K562 (cell line): ENCODE data around the gene TRIO. TPM values are rescaled to one million over a fixed set of nuclear protein-coding genes. Genes with fewer than 3 reads are reported as not detected.

ENCODE experiments used
- ATAC-seq: fragments of 200-7000 bp; cut with Tn5 transposase; 3 replicates; pipeline ENCODE4 v1.9.1; 2020; ENCODE audit warnings: moderate library complexity
- BruUV-seq: library from RNA; stranded (reverse); fragments of 400-500 nt; replicated peaks from 2 replicates; lab custom pipeline; 2021; lab: Mats Ljungman, UMichigan
- CTCF ChIA-PET: fragments of 300-600 bp; formaldehyde crosslinking; extraction: SDS; loops from one replicate; lab custom pipeline; 2021; ENCODE audit warnings: low intra/inter-chr PET ratio; lab: Yijun Ruan, JAX
- POLR2A ChIA-PET: fragments of 300-600, 350-650 bp; sonication (Branson Sonifier 250); formaldehyde crosslinking; extraction: SDS; loops from one replicate; lab custom pipeline; 2021; ENCODE audit warnings: antibody characterized with exemption, inconsistent platforms; lab: Yijun Ruan, JAX
- DNase-seq, 4 experiments: peaks; one replicate each; pipeline versions ENCODE4 v3.0.0 to v3.0.0-alpha.2; 2011 to 2018; ENCODE audit warnings: low spot score in 3 of 4, mixed read lengths in 3 of 4; ENCODE audit errors: extremely low read depth in 1 of 4
- FAIRE-seq: peaks from 2 replicates; lab custom pipeline; 2011; peaks lifted over from hg19 to GRCh38; lab: Jason Lieb, UNC
- H2AFZ ChIP-seq: 2 replicates; pipeline ENCODE4 v1.6.0; 2011; ENCODE audit warnings: low read depth, low read length, control low read depth, inconsistent platforms
- H3K27ac ChIP-seq: fragments of 200-600 bp; 3 replicates; pipeline ENCODE4 v1.8.0; 2011; ENCODE audit warnings: low read depth, mild to moderate bottlenecking, control low read depth, inconsistent platforms, low read length, moderate library complexity, mixed read lengths; ENCODE audit errors: extremely low read depth
- H3K27me3 ChIP-seq, 2 experiments: fragments of 300-600 bp in 1 of 2; 2 replicates in 1 of 2; 3 replicates in 1 of 2; pipeline versions ENCODE4 v1.6.0 to v1.8.0; 2011; ENCODE audit warnings: inconsistent platforms in 2 of 2, low read length in 2 of 2, mild to moderate bottlenecking in 1 of 2, mixed read lengths in 1 of 2, moderate library complexity in 1 of 2; ENCODE audit not compliant: control insufficient read depth in 2 of 2, insufficient read depth in 2 of 2
- H3K36me3 ChIP-seq: fragments of 300-600 bp; 3 replicates; pipeline ENCODE4 v1.8.0; 2011; ENCODE audit warnings: mild to moderate bottlenecking, low read length, inconsistent platforms; ENCODE audit not compliant: control insufficient read depth, insufficient read depth
- H3K4me1 ChIP-seq, 2 experiments: fragments of 200-600 bp in 1 of 2; replicated peaks in 1 of 2; 2 replicates in 1 of 2; 3 replicates in 1 of 2; pipeline versions ENCODE4 v1.5.1 to v1.8.0; 2011; ENCODE audit warnings: inconsistent platforms in 2 of 2, low read length in 2 of 2, mild to moderate bottlenecking in 1 of 2, mixed read lengths in 1 of 2, moderate library complexity in 1 of 2; ENCODE audit not compliant: control insufficient read depth in 2 of 2, insufficient read depth in 2 of 2
- H3K4me2 ChIP-seq: 2 replicates; pipeline ENCODE4 v1.6.1; 2011; ENCODE audit warnings: low read length, control low read depth, inconsistent platforms, mixed read lengths; ENCODE audit not compliant: insufficient read depth
- H3K4me3 ChIP-seq: fragments of 200-600 bp; sonication (generic), shearing (Covaris generic); 2 replicates; pipeline ENCODE4 v1.5.1; 2016; ENCODE audit warnings: control low read depth, inconsistent platforms
- H3K79me2 ChIP-seq: fragments of 200-600 bp; 3 replicates; pipeline ENCODE4 v1.8.0; 2011; ENCODE audit warnings: low read length, inconsistent platforms; ENCODE audit not compliant: control insufficient read depth, insufficient read depth
- H3K9ac ChIP-seq, 2 experiments: 2 replicates each; pipeline versions ENCODE4 v1.6.0 to v1.6.1; 2011; ENCODE audit warnings: low read depth in 2 of 2, low read length in 2 of 2, control low read depth in 1 of 2, inconsistent platforms in 1 of 2, mild to moderate bottlenecking in 1 of 2, mixed read lengths in 1 of 2; ENCODE audit not compliant: insufficient read depth in 1 of 2
- H3K9me1 ChIP-seq: one replicate; pipeline ENCODE4 v1.6.0; 2011; ENCODE audit warnings: inconsistent platforms, mild to moderate bottlenecking, low read length, moderate library complexity; ENCODE audit not compliant: control insufficient read depth, insufficient read depth
- H3K9me3 ChIP-seq: replicated peaks from 2 replicates; pipeline ENCODE4 v1.5.1; 2011; ENCODE audit warnings: low read depth, low read length, inconsistent platforms; ENCODE audit not compliant: control insufficient read depth, insufficient read depth
- H4K20me1 ChIP-seq: replicated peaks from 2 replicates; pipeline ENCODE4 v1.6.1; 2011; ENCODE audit warnings: low read length, inconsistent platforms, mixed read lengths; ENCODE audit not compliant: control insufficient read depth, insufficient read depth
- BCOR ChIP-seq: fragments of 450-650 bp; IDR thresholded peaks from 2 replicates; pipeline ENCODE4 v1.6.1; 2016
- HIVEP1 ChIP-seq: fragments of 250-450 bp; sonication (Bioruptor Pico); IDR thresholded peaks from 2 replicates; pipeline ENCODE4 v1.4.0; 2020; ENCODE audit warnings: mild to moderate bottlenecking
- KDM5B ChIP-seq: fragments of 200-600 bp; sonication (generic); IDR thresholded peaks from 2 replicates; pipeline ENCODE4 v1.6.1; 2012; ENCODE audit warnings: low read depth, mild to moderate bottlenecking, moderate library complexity, low read length, control low read depth, inconsistent platforms; ENCODE audit not compliant: insufficient replicate concordance
- MAX ChIP-seq: sonication (generic); formaldehyde crosslinking; IDR thresholded peaks from 2 replicates; pipeline ENCODE4 v1.9.0; 2022; ENCODE audit warnings: mild to moderate bottlenecking, missing genetic modification reagents
- NR4A1 ChIP-seq, 2 experiments: fragments of 250-450 bp in 1 of 2; fragments of 450-650 bp in 1 of 2; sonication (Bioruptor Pico) in 1 of 2; IDR thresholded peaks; 2 replicates each; pipeline versions ENCODE4 v1.4.0 to v1.6.1; 2016 to 2020; ENCODE audit warnings: mild to moderate bottlenecking in 2 of 2, missing compliant biosample characterization in 1 of 2, missing genetic modification characterization in 1 of 2, moderate library complexity in 1 of 2
- PTBP1 ChIP-seq: fragments of 200-400 bp; formaldehyde crosslinking; IDR thresholded peaks from 2 replicates; pipeline ENCODE4 v1.6.1; 2017; ENCODE audit warnings: low read depth, low read length
- ZBTB1 ChIP-seq: sonication (generic); formaldehyde crosslinking; IDR thresholded peaks from 2 replicates; pipeline ENCODE4 v1.8.1; 2023; ENCODE audit warnings: missing genetic modification reagents, low read depth, mild to moderate bottlenecking, borderline replicate concordance
- ZBTB40 ChIP-seq, 2 experiments: fragments of 450-650 bp in 1 of 2; sonication (generic) in 1 of 2; formaldehyde crosslinking in 1 of 2; IDR thresholded peaks; 2 replicates each; pipeline versions ENCODE4 v1.7.1 to v1.9.0; 2016 to 2022; ENCODE audit warnings: inconsistent platforms in 1 of 2, mild to moderate bottlenecking in 1 of 2, missing genetic modification reagents in 1 of 2
- WGBS: fragments of 100-300 bp; shearing (Covaris generic); methylation state at CpG from one replicate; pipeline ENCODE4 v1.1.6; 2016; ENCODE audit warnings: low coverage, mixed read lengths; ENCODE audit not compliant: insufficient coverage; ENCODE audit errors: missing lambda C conversion rate; 5-methylcytosine and 5-hydroxymethylcytosine counted together
- in situ Hi-C: fragments of 300-500 bp; cut with MboI; formaldehyde crosslinking; loops from 4 replicates; pipeline ENCODE4 v1.15.0; 2018; ENCODE audit warnings: inconsistent platforms, mixed read lengths
- intact Hi-C: fragments of 100-400 bp; cut with micrococcal nuclease; formaldehyde crosslinking; loops from 2 replicates; pipeline ENCODE4 v1.14.2; 2022
- polyA plus RNA-seq, 8 experiments: library from polyadenylated mRNA; depleted of rRNA in 4 of 8; stranded (reverse) in 5 of 8; unstranded in 3 of 8; fragments of >200 nt; fragmentation: Nextera tagmentation in 2 of 8; fragmentation: Illumina TruSeq in 1 of 8; extraction: Ambion mirVana in 2 of 8; extraction: Trizol in 1 of 8; gene quantifications; 2 replicates each; pipeline versions ENCODE4 v1.2.1 to v1.2.3, GENCODE V29; 2011 to 2014; ENCODE audit warnings: inconsistent platforms in 1 of 8, missing spikeins in 1 of 8
- total RNA-seq, 7 experiments: library from RNA; depleted of rRNA in 6 of 7; stranded (reverse); fragments of >200 nt in 6 of 7; fragmentation: Illumina TruSeq in 2 of 7; extraction: Trizol in 2 of 7; gene quantifications; 2 replicates each; pipeline versions ENCODE4 v1.2.1 to v1.2.3, GENCODE V29; 2011 to 2021; ENCODE audit warnings: low replicate concordance in 1 of 7

The TRIO gene
- total and polyA plus RNA-seq, 9 of the 15 experiments (the other 6 are each of a cell fraction or from before 2014, with no cell fraction given): 0.24 to 5.0 (median 1.1) TPM

GRCh38 chr5:14212838-14213237 is 69.7 kb downstream of the TRIO start:
- H3K27me3 ChIP-seq: peaks cover 5 to 21% of the 10 kb centered on the region in 2 experiments
- ATAC-seq: no peak
- no peaks in the 10 kb centered on the region for H3K79me2 ChIP-seq
- ChIA-PET POLR2A (interaction anchor here (1.1 to 1.2 kb wide), 2 partner anchors 8 to 16 kb away, joined by 3 read pairs; no protein-coding TSS in a partner anchor), CTCF (no interaction called here)
- no TSS peak for BruUV-seq
- H3K4me2 ChIP-seq: no peak overlapping the region
- WGBS: 0% methylated on average over 4 of the region's 4 CpGs
- no peak overlapping the region for H2AFZ ChIP-seq
- TF ChIP-seq KDM5B (no peak), BCOR (no peak), NR4A1 (CRISPR knock-in tag; IDR thresholded peaks at IDR 0.05) (no peak), NR4A1 (tag; IDR thresholded peaks at IDR 0.05) (no peak), ZBTB40 (IDR thresholded peaks at IDR 0.05) (no peak), ZBTB40 (CRISPR knock-in tag; IDR thresholded peaks at IDR 0.05) (no peak), MAX (no peak), PTBP1 (no peak), ZBTB1 (CRISPR knock-in tag) (no peak), HIVEP1 (CRISPR knock-in tag) (no peak)
- H4K20me1 ChIP-seq: no peaks in the 10 kb centered on the region
- no peak overlapping the region for H3K4me3 ChIP-seq
- no peaks in the 10 kb centered on the region for H3K9me3 ChIP-seq
- no peak for FAIRE-seq
- intact Hi-C loops: no loop called here
- in situ Hi-C loops: no loop called here
- no peak overlapping the region for H3K9ac ChIP-seq
- no peak overlapping the region for H3K27ac ChIP-seq
- DNase-seq: no peak
- no peaks in the 10 kb centered on the region for H3K9me1 ChIP-seq
- no peaks in the 10 kb centered on the region for H3K4me1 ChIP-seq
- H3K36me3 ChIP-seq: no peaks in the 10 kb centered on the region
